ENCODE results near the gene CD244.

The CD244 gene

GRCh38 chr1:160808289-160808688 is 54.4 kb downstream of the CD244 start:
- Histone ChIP-seq H3K27me3 (ENCODE audit: insufficient read depth, low read length) (no peaks in the 10 kb centered on the region), H2AFZ (ENCODE audit: low read depth, low read length) (no peak overlapping the region), H3K9me3 (ENCODE audit: low read length) (peaks cover 4% of the 10 kb centered on the region), H3K4me3 (ENCODE audit: low read length) (no peak overlapping the region), H3K36me3 (ENCODE audit: insufficient read depth, low read length) (no peaks in the 10 kb centered on the region), H3K4me1 (ENCODE audit: insufficient read depth, low read length) (no peaks in the 10 kb centered on the region)

- no peaks in the 10 kb centered on the region for H3K4me1 ChIP-seq (ENCODE audit: insufficient read depth, low read length)
- peaks cover 4% of the 10 kb centered on the region for H3K9me3 ChIP-seq (ENCODE audit: low read length)
Measured at GRCh38 chr1:160807738-160808137, 54.9 kb downstream of the CD244 start.

GRCh38 chr1:160807247-160807646 is 55.4 kb downstream of the CD244 start:
- Histone ChIP-seq H3K27me3 (ENCODE audit: insufficient read depth, low read length) (no peaks in the 10 kb centered on the region), H3K4me3 (ENCODE audit: low read length) (no peak overlapping the region), H2AFZ (ENCODE audit: low read depth, low read length) (no peak overlapping the region), H3K9me3 (ENCODE audit: low read length) (peaks cover 4% of the 10 kb centered on the region), H3K36me3 (ENCODE audit: insufficient read depth, low read length) (no peaks in the 10 kb centered on the region), H3K4me1 (ENCODE audit: insufficient read depth, low read length) (no peaks in the 10 kb centered on the region)

More at GRCh38 chr1:160807738-160808137, 54.9 kb downstream of the CD244 start:
- Histone ChIP-seq H3K4me3 (ENCODE audit: low read length) (no peak overlapping the region), H3K27me3 (ENCODE audit: insufficient read depth, low read length) (no peaks in the 10 kb centered on the region), H3K36me3 (ENCODE audit: insufficient read depth, low read length) (no peaks in the 10 kb centered on the region), H2AFZ (ENCODE audit: low read depth, low read length) (no peak overlapping the region)

- Histone ChIP-seq H3K4me1 (ENCODE audit: insufficient read depth, low read length) (no peaks in the 10 kb centered on the region), H3K36me3 (ENCODE audit: insufficient read depth, low read length) (no peaks in the 10 kb centered on the region), H3K9me3 (ENCODE audit: low read length) (peaks cover 4% of the 10 kb centered on the region), H2AFZ (ENCODE audit: low read depth, low read length) (no peak overlapping the region), H3K27me3 (ENCODE audit: insufficient read depth, low read length) (no peaks in the 10 kb centered on the region), H3K4me3 (ENCODE audit: low read length) (no peak overlapping the region)
Measured at GRCh38 chr1:160806784-160807183, 55.9 kb downstream of the CD244 start.

GRCh38 chr1:160806109-160806665 is 56.5 kb downstream of the CD244 start:
- no peak overlapping the region for H3K4me3 ChIP-seq (ENCODE audit: low read length)
- H3K4me1 ChIP-seq (ENCODE audit: insufficient read depth, low read length), result no peaks in the 10 kb centered on the region
- H2AFZ ChIP-seq (ENCODE audit: low read depth, low read length), result no peak overlapping the region
- no peaks in the 10 kb centered on the region for H3K36me3 ChIP-seq (ENCODE audit: insufficient read depth, low read length)
- peaks cover 4% of the 10 kb centered on the region for H3K9me3 ChIP-seq (ENCODE audit: low read length)
- H3K27me3 ChIP-seq (ENCODE audit: insufficient read depth, low read length), result no peaks in the 10 kb centered on the region

- Histone ChIP-seq H3K4me1 (ENCODE audit: insufficient read depth, low read length) (no peaks in the 10 kb centered on the region), H2AFZ (ENCODE audit: low read depth, low read length) (no peak overlapping the region), H3K27me3 (ENCODE audit: insufficient read depth, low read length) (peaks cover 2% of the 10 kb centered on the region), H3K36me3 (ENCODE audit: insufficient read depth, low read length) (no peaks in the 10 kb centered on the region), H3K9me3 (ENCODE audit: low read length) (no peaks in the 10 kb centered on the region), H3K4me3 (ENCODE audit: low read length) (no peak overlapping the region)
Measured at GRCh38 chr1:160801836-160802580, 60.7 kb downstream of the CD244 start.

- Histone ChIP-seq H3K36me3 (ENCODE audit: insufficient read depth, low read length) (no peaks in the 10 kb centered on the region), H3K4me3 (ENCODE audit: low read length) (no peak overlapping the region), H3K4me1 (ENCODE audit: insufficient read depth, low read length) (no peaks in the 10 kb centered on the region), H3K9me3 (ENCODE audit: low read length) (no peaks in the 10 kb centered on the region), H3K27me3 (ENCODE audit: insufficient read depth, low read length) (peaks cover 2% of the 10 kb centered on the region), H2AFZ (ENCODE audit: low read depth, low read length) (no peak overlapping the region)
Measured at GRCh38 chr1:160800645-160801408, 61.9 kb downstream of the CD244 start.

- H3K27me3 ChIP-seq (ENCODE audit: insufficient read depth, low read length), result peaks cover 2% of the 10 kb centered on the region
- H2AFZ ChIP-seq (ENCODE audit: low read depth, low read length), result no peak overlapping the region
- no peaks in the 10 kb centered on the region for H3K36me3 ChIP-seq (ENCODE audit: insufficient read depth, low read length)
- no peak overlapping the region for H3K4me3 ChIP-seq (ENCODE audit: low read length)
- no peaks in the 10 kb centered on the region for H3K9me3 ChIP-seq (ENCODE audit: low read length)
- H3K4me1 ChIP-seq (ENCODE audit: insufficient read depth, low read length), result no peaks in the 10 kb centered on the region
Measured at GRCh38 chr1:160800142-160800541, 62.5 kb downstream of the CD244 start.

GRCh38 chr1:160799641-160800040 is 63.0 kb downstream of the CD244 start:
- Histone ChIP-seq H3K9me3 (ENCODE audit: low read length) (no peaks in the 10 kb centered on the region), H2AFZ (ENCODE audit: low read depth, low read length) (no peak overlapping the region), H3K36me3 (ENCODE audit: insufficient read depth, low read length) (no peaks in the 10 kb centered on the region), H3K27me3 (ENCODE audit: insufficient read depth, low read length) (peaks cover 2% of the 10 kb centered on the region), H3K4me1 (ENCODE audit: insufficient read depth, low read length) (no peaks in the 10 kb centered on the region), H3K4me3 (ENCODE audit: low read length) (no peak overlapping the region)

- Histone ChIP-seq H3K36me3 (ENCODE audit: insufficient read depth, low read length) (no peaks in the 10 kb centered on the region), H3K4me3 (ENCODE audit: low read length) (no peak overlapping the region), H3K9me3 (ENCODE audit: low read length) (no peaks in the 10 kb centered on the region), H3K4me1 (ENCODE audit: insufficient read depth, low read length) (no peaks in the 10 kb centered on the region), H3K27me3 (ENCODE audit: insufficient read depth, low read length) (peaks cover 2% of the 10 kb centered on the region), H2AFZ (ENCODE audit: low read depth, low read length) (no peak overlapping the region)
Measured at GRCh38 chr1:160798439-160798838, 64.2 kb downstream of the CD244 start.

- H3K4me3 ChIP-seq (ENCODE audit: low read length), result no peak overlapping the region
- no peak overlapping the region for H2AFZ ChIP-seq (ENCODE audit: low read depth, low read length)
- H3K27me3 ChIP-seq (ENCODE audit: insufficient read depth, low read length), result peaks cover 2% of the 10 kb centered on the region
- H3K9me3 ChIP-seq (ENCODE audit: low read length), result no peaks in the 10 kb centered on the region
- H3K36me3 ChIP-seq (ENCODE audit: insufficient read depth, low read length), result no peaks in the 10 kb centered on the region
- H3K4me1 ChIP-seq (ENCODE audit: insufficient read depth, low read length), result no peaks in the 10 kb centered on the region
Measured at GRCh38 chr1:160797861-160798273, 64.8 kb downstream of the CD244 start.

GRCh38 chr1:160797271-160797709 is 65.4 kb downstream of the CD244 start:
- Histone ChIP-seq H3K36me3 (ENCODE audit: insufficient read depth, low read length) (no peaks in the 10 kb centered on the region), H3K9me3 (ENCODE audit: low read length) (no peaks in the 10 kb centered on the region), H3K27me3 (ENCODE audit: insufficient read depth, low read length) (peaks cover 2% of the 10 kb centered on the region), H3K4me3 (ENCODE audit: low read length) (no peak overlapping the region), H2AFZ (ENCODE audit: low read depth, low read length) (no peak overlapping the region), H3K4me1 (ENCODE audit: insufficient read depth, low read length) (no peaks in the 10 kb centered on the region)

GRCh38 chr1:160795951-160796383 is 66.7 kb downstream of the CD244 start, which contains the start of gene LY9:
LY9 (plus strand) TSS chr1:160796174; CDS start chr1:160796188, 14 bp downstream.
- no peaks in the 10 kb centered on the region for H3K4me1 ChIP-seq (ENCODE audit: insufficient read depth, low read length)
- H2AFZ ChIP-seq (ENCODE audit: low read depth, low read length), result no peak within 1 kb of the TSS
- H3K27me3 ChIP-seq (ENCODE audit: insufficient read depth, low read length), result peaks cover 2% of the 10 kb centered on the region
- no peaks in the 10 kb centered on the region for H3K36me3 ChIP-seq (ENCODE audit: insufficient read depth, low read length)
- no peak within 1 kb of the TSS for H3K4me3 ChIP-seq (ENCODE audit: low read length)
- no peaks in the 10 kb centered on the region for H3K9me3 ChIP-seq (ENCODE audit: low read length)
